Activated naive CD4-positive, alpha-beta T cell (primary cell): ENCODE measurements around the gene ASPSCR1.

Experiments
- DNase-seq, 4 experiments: peaks; one replicate each; lab custom pipeline; 2025; lab: John Stamatoyannopoulos, UW

Gene ASPSCR1

GRCh38 chr17:82039695-82040299, 62.4 kb downstream of the ASPSCR1 start:
- DNase-seq = no peak

- DNase-seq = no peak
Observed at GRCh38 chr17:82041144-82041814, 63.9 kb downstream of the ASPSCR1 start.

- no peak for DNase-seq
Observed at GRCh38 chr17:82042649-82043048, 65.2 kb downstream of the ASPSCR1 start.

GRCh38 chr17:82043507-82043906, 66.1 kb downstream of the ASPSCR1 start:
- DNase-seq = no peak

GRCh38 chr17:82045936-82046484, 68.6 kb downstream of the ASPSCR1 start:
- DNase-seq = no peak

GRCh38 chr17:82046903-82047302, 69.5 kb downstream of the ASPSCR1 start:
- DNase-seq = no peak

GRCh38 chr17:82047379-82047778, 70.0 kb downstream of the ASPSCR1 start:
- DNase-seq = no peak

GRCh38 chr17:82047914-82048570, 70.6 kb downstream of the ASPSCR1 start:
- no peak for DNase-seq

GRCh38 chr17:82048571-82048971, 71.1 kb downstream of the ASPSCR1 start:
- DNase-seq = no peak

- DNase-seq = no peak
Observed at GRCh38 chr17:82049106-82049505, 71.7 kb downstream of the ASPSCR1 start.

GRCh38 chr17:82049521-82049971, 72.1 kb downstream of the ASPSCR1 start:
- no peak for DNase-seq

GRCh38 chr17:82050152-82050760, 72.8 kb downstream of the ASPSCR1 start:
- no peak for DNase-seq

GRCh38 chr17:82050761-82051641, 73.6 kb downstream of the ASPSCR1 start:
- DNase-seq = no peak

- DNase-seq = peak; percentile 44 to 81 (median 67)
Observed at GRCh38 chr17:82051776-82052637, 74.6 kb downstream of the ASPSCR1 start, which contains the start of the genes GPS1 and RFNG. Gene GPS1, plus strand, starts transcription at chr17:82051898. Its CDS starts 34 bp downstream, at chr17:82051932. Gene RFNG, minus strand, starts transcription at chr17:82051811. Its CDS starts 45 bp downstream, at chr17:82051766.

GRCh38 chr17:82052638-82053059, 75.2 kb downstream of the ASPSCR1 start:
- DNase-seq = no peak

- no peak for DNase-seq
Observed at GRCh38 chr17:82053130-82053529, 75.7 kb downstream of the ASPSCR1 start.

GRCh38 chr17:82053556-82054263, 76.3 kb downstream of the ASPSCR1 start:
- no peak for DNase-seq

GRCh38 chr17:82054351-82055022, 77.1 kb downstream of the ASPSCR1 start:
- no peak for DNase-seq
